GM18870 (cell line): Measurements from ENCODE around the gene FAM107A.
A peak's percentile ranks its signal among the peaks of the same experiment; 100 is the strongest.
"Not testable (repeated sequence)": the region's sequence is repeated elsewhere in the genome, so short reads cannot be mapped to it uniquely, and the experiment has no call there.

ENCODE experiments used
- ATAC-seq: cut with Tn5 transposase; IDR thresholded peaks from one replicate; pipeline ENCODE4 v1.9.1; 2021; ENCODE audit warnings: moderate library complexity; ENCODE audit not compliant: unreplicated experiment

The FAM107A gene

GRCh38 chr3:58537412-58538301 lies 39.5 kb downstream of the FAM107A start:
- no peak for ATAC-seq

GRCh38 chr3:58536501-58537411 lies 40.4 kb downstream of the FAM107A start, which contains the start of gene ACOX2:
Gene ACOX2 (minus strand): TSS chr3:58537190. CDS start chr3:58535106, 2,084 bp downstream.
- no peak for ATAC-seq

GRCh38 chr3:58535531-58536500 lies 41.4 kb downstream of the FAM107A start:
- ATAC-seq = no peak

GRCh38 chr3:58534592-58535494 lies 42.3 kb downstream of the FAM107A start:
- ATAC-seq = no peak

- ATAC-seq = peak; percentile 62
These were observed 44.4 kb downstream of the FAM107A start for GRCh38 chr3:58532794-58533220.

GRCh38 chr3:58531956-58532355 lies 45.2 kb downstream of the FAM107A start:
- no peak for ATAC-seq

GRCh38 chr3:58531555-58531954 lies 45.6 kb downstream of the FAM107A start:
- no peak for ATAC-seq

- ATAC-seq = no peak
These were observed 46.8 kb downstream of the FAM107A start for GRCh38 chr3:58530354-58530865.

GRCh38 chr3:58529516-58530353 lies 47.5 kb downstream of the FAM107A start:
- no peak for ATAC-seq

GRCh38 chr3:58528629-58529028 lies 48.6 kb downstream of the FAM107A start:
- ATAC-seq = no peak

GRCh38 chr3:58527440-58527839 lies 49.8 kb downstream of the FAM107A start:
- ATAC-seq = not testable (repeated sequence)

- ATAC-seq = no peak
These were observed 50.7 kb downstream of the FAM107A start for GRCh38 chr3:58526515-58526957.

- no peak for ATAC-seq
These were observed 52.8 kb downstream of the FAM107A start for GRCh38 chr3:58524326-58524888.

- ATAC-seq = no peak
These were observed 54.3 kb downstream of the FAM107A start for GRCh38 chr3:58522759-58523425.

GRCh38 chr3:58521917-58522631 lies 55.1 kb downstream of the FAM107A start:
- no peak for ATAC-seq

- ATAC-seq = no peak
These were observed 55.9 kb downstream of the FAM107A start for GRCh38 chr3:58521336-58521670.
